SK-N-MC (cell line): ENCODE data around the gene SIL1.

Experiments used
- EZH2 ChIP-seq: fragments of 200-600 bp; sonication (generic); IDR thresholded peaks from one replicate; pipeline ENCODE4 v1.6.1; 2017; ENCODE audit warnings: antibody characterized with exemption
- FOXP2 ChIP-seq: optimal IDR thresholded peaks from 2 replicates; pipeline ENCODE3; 2011; ENCODE audit warnings: mild to moderate bottlenecking, moderate library complexity; ENCODE audit not compliant: insufficient read depth; ENCODE audit errors: extremely low read length, control extremely low read depth
- POLR2AphosphoS5 ChIP-seq: IDR thresholded peaks from 2 replicates; pipeline ENCODE4 v1.6.1; 2012; ENCODE audit warnings: mild to moderate bottlenecking, low read depth, low read length, borderline replicate concordance

GRCh38 chr5:139222346-139222745 is 24.2 kb upstream of the SIL1 start:
- TF ChIP-seq EZH2 (no peak), POLR2AphosphoS5 (no peak), FOXP2 (no peak)
